Ovary (tissue), 3 donors: ENCODE measurements around the gene HNRNPK.

ENCODE experiments used
- POLR2A ChIP-seq: fragments of 450-650 bp; IDR thresholded peaks from one replicate; pipeline ENCODE4 v1.6.1; 2017; ENCODE audit warnings: antibody characterized with exemption, mild to moderate bottlenecking, moderate library complexity
- TF ChIP-seq, protein P1 (sequence below), 3 donors: fragments of 450-650 bp in 2 of 3; fragments of 200-600 bp in 1 of 3; IDR thresholded peaks; one replicate each; pipeline versions ENCODE4 v1.5.1 to v1.8.0; 2016 to 2022; ENCODE audit warnings: antibody characterized with exemption in 3 of 3, mild to moderate bottlenecking in 1 of 3
- donor health status: DM: no; HTN: no; CAD: no.

DNA sequence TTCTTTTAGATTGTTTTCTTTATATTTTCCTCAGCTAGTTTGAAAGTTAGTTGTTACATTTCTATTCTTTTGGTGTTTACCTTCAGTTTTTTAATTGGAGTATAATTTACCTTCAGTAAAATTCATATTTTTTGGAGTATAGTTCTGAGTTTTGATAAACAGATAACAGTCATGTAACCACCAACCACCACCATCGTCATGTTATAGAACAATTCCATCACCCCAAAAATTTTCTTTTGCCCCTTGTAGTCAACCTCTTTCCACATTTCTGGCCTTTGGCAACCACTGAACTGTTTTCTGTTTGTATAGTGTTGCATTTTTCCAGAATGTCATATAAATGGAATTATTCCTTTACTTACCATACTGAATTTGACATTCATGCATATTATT is 7.4 kb upstream of the HNRNPK start:
- TF ChIP-seq, protein P1, sequence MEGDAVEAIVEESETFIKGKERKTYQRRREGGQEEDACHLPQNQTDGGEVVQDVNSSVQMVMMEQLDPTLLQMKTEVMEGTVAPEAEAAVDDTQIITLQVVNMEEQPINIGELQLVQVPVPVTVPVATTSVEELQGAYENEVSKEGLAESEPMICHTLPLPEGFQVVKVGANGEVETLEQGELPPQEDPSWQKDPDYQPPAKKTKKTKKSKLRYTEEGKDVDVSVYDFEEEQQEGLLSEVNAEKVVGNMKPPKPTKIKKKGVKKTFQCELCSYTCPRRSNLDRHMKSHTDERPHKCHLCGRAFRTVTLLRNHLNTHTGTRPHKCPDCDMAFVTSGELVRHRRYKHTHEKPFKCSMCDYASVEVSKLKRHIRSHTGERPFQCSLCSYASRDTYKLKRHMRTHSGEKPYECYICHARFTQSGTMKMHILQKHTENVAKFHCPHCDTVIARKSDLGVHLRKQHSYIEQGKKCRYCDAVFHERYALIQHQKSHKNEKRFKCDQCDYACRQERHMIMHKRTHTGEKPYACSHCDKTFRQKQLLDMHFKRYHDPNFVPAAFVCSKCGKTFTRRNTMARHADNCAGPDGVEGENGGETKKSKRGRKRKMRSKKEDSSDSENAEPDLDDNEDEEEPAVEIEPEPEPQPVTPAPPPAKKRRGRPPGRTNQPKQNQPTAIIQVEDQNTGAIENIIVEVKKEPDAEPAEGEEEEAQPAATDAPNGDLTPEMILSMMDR (IDR thresholded peaks at IDR 0.05): no peak
- TF ChIP-seq POLR2A: no peak
